Measurements from ENCODE around the gene EML6.

- TF ChIP-seq CTCF (conservative IDR thresholded peaks at IDR 0.05; ENCODE audit: low read depth in 2 of 2) (no peak), EZH2phosphoT487 (IDR thresholded peaks at IDR 0.05; ENCODE audit: unreplicated experiment) (no peak)
Measured at GRCh38 chr2:54760310-54760709, 36.8 kb downstream of the EML6 start.

Data from GM23338 (cell line).